Smooth muscle cell (in vitro differentiated cells): ENCODE data around the gene B4GALNT2. TPM values are rescaled to one million over a fixed set of nuclear protein-coding genes. Genes with fewer than 3 reads are reported as not detected.
"Not testable (repeated sequence)": the region's sequence is repeated elsewhere in the genome, so short reads cannot be mapped to it uniquely, and the experiment has no call there.

Experiments used
- DNase-seq: peaks from one replicate; lab custom pipeline; 2025; ENCODE audit not compliant: unreplicated experiment; lab: John Stamatoyannopoulos, UW
- H2AFZ ChIP-seq: fragments of 200-600 bp; sonication (generic); 2 replicates; pipeline ENCODE4 v1.6.0; 2016; ENCODE audit warnings: antibody characterized with exemption, low read depth, mild to moderate bottlenecking
- H3F3A ChIP-seq: fragments of 200-600 bp; sonication (generic); 2 replicates; pipeline ENCODE4 v1.6.0; 2017; ENCODE audit warnings: antibody characterized with exemption, low read depth
- H3K27ac ChIP-seq: fragments of 200-600 bp; sonication (generic); 2 replicates; pipeline ENCODE4 v1.5.1; 2016; ENCODE audit warnings: low read depth, mild to moderate bottlenecking
- H3K27me3 ChIP-seq: fragments of 200-600 bp; sonication (generic); 2 replicates; pipeline ENCODE4 v1.6.1; 2016; ENCODE audit warnings: low read depth, mild to moderate bottlenecking
- H3K36me3 ChIP-seq: fragments of 200-600 bp; sonication (generic); 2 replicates; pipeline ENCODE4 v1.5.1; 2016; ENCODE audit warnings: low read depth
- H3K4me1 ChIP-seq: fragments of 200-600 bp; sonication (generic); 2 replicates; pipeline ENCODE4 v1.5.1; 2016; ENCODE audit warnings: low read depth
- H3K4me2 ChIP-seq: fragments of 200-600 bp; sonication (generic); 2 replicates; pipeline ENCODE4 v1.6.0; 2016; ENCODE audit warnings: mild to moderate bottlenecking
- H3K4me3 ChIP-seq: fragments of 200-600 bp; sonication (generic); 2 replicates; pipeline ENCODE4 v1.5.1; 2016; ENCODE audit warnings: mild to moderate bottlenecking
- H3K79me2 ChIP-seq: fragments of 200-600 bp; sonication (generic); 2 replicates; pipeline ENCODE4 v1.6.0; 2016; ENCODE audit warnings: low read depth, mild to moderate bottlenecking
- H3K9ac ChIP-seq: fragments of 200-600 bp; sonication (generic); 2 replicates; pipeline ENCODE4 v1.6.0; 2016; ENCODE audit warnings: low read depth
- H3K9me3 ChIP-seq: fragments of 200-600 bp; sonication (generic); replicated peaks from 2 replicates; pipeline ENCODE4 v1.5.1; 2016; ENCODE audit warnings: low read depth
- H4K20me1 ChIP-seq: fragments of 200-600 bp; sonication (generic); 2 replicates; pipeline ENCODE4 v1.6.0; 2016; ENCODE audit warnings: low read depth
- WGBS: methylation state at CpG from one replicate; pipeline ENCODE4 v1.1.7; 2016; ENCODE audit warnings: low lambda C conversion rate; 5-methylcytosine and 5-hydroxymethylcytosine counted together
- polyA plus RNA-seq: library from polyadenylated mRNA; unstranded; fragments of >200 nt; fragmentation: Nextera tagmentation; extraction: Ambion mirVana; gene quantifications from 2 replicates; pipeline ENCODE4 v1.2.1, GENCODE V29; 2016
- total RNA-seq: library from RNA; depleted of rRNA; stranded (reverse); fragments of >200 nt; gene quantifications from 2 replicates; pipeline ENCODE4 v1.2.3, GENCODE V29; 2014
- TF ChIP-seq, protein P1 (sequence below): fragments of 200-600 bp; sonication (generic); IDR thresholded peaks from 2 replicates; pipeline ENCODE4 v1.5.1; 2017; ENCODE audit warnings: borderline replicate concordance, mild to moderate bottlenecking, antibody characterized with exemption; ENCODE audit not compliant: insufficient read depth, poor library complexity, severe bottlenecking

The B4GALNT2 gene
- total and polyA plus RNA-seq, 2 experiments from 2014 or later: 0.11 to 0.13 TPM

DNA sequence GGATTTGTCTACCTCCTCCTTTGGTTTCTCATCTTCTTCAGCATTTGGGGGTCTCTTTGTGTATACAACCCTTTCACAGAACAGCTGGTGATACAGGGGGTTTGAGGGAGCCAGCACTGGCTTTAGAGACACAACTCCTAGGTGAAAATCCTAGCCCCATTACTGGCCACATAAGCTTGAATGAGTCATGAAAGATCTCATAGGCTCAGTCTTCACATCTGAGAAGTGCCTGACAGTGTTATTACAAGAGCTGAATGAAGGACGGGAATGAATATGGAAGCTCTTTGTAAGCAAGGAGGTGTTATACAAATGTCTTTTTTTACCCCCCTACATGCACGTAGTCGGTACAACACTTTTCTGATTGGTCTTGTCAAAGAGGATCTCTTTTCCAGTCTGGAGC lies 1.7 kb upstream of the B4GALNT2 start:
- Histone ChIP-seq H2AFZ (no peak overlapping the region), H3K4me2 (no peak overlapping the region), H3K27me3 (peaks cover 34% of the 10 kb centered on the region), H3K9me3 (no peaks in the 10 kb centered on the region), H3K36me3 (no peaks in the 10 kb centered on the region), H3K4me3 (no peak overlapping the region), H3K9ac (no peak overlapping the region), H3F3A (no peaks in the 10 kb centered on the region), H3K79me2 (no peaks in the 10 kb centered on the region), H3K27ac (no peak overlapping the region), H4K20me1 (no peaks in the 10 kb centered on the region), H3K4me1 (no peaks in the 10 kb centered on the region)
- TF ChIP-seq, protein P1, sequence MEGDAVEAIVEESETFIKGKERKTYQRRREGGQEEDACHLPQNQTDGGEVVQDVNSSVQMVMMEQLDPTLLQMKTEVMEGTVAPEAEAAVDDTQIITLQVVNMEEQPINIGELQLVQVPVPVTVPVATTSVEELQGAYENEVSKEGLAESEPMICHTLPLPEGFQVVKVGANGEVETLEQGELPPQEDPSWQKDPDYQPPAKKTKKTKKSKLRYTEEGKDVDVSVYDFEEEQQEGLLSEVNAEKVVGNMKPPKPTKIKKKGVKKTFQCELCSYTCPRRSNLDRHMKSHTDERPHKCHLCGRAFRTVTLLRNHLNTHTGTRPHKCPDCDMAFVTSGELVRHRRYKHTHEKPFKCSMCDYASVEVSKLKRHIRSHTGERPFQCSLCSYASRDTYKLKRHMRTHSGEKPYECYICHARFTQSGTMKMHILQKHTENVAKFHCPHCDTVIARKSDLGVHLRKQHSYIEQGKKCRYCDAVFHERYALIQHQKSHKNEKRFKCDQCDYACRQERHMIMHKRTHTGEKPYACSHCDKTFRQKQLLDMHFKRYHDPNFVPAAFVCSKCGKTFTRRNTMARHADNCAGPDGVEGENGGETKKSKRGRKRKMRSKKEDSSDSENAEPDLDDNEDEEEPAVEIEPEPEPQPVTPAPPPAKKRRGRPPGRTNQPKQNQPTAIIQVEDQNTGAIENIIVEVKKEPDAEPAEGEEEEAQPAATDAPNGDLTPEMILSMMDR: no peak
- DNase-seq: no peak
- 81% methylated on average over 3 of the region's 3 CpGs for WGBS

DNA sequence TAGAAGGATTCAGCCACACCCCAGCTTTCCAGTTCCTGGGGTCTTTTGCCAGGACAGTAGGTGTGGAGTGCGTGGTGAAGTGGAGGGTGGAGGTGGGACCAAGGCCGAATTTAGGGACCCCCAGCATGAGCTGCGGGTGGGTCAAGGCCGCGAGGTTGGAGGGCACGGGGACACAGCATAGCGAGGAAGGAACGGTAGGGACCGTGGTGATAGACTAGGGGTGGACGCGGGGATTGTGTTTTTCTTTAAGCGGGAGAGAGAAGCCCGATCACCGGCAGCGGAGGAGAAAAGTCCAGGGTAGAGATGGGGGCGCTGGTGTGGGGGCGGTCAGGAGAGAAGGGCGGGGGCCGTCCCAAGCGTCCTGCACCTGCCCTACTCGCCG lies 261 bp upstream of the B4GALNT2 start:
- Histone ChIP-seq H3K4me1 (no peaks in the 10 kb centered on the region), H2AFZ (peak overlapping the region; percentile 83), H4K20me1 (no peaks in the 10 kb centered on the region), H3K27ac (no peak overlapping the region), H3F3A (no peaks in the 10 kb centered on the region), H3K4me2 (peak overlapping the region; percentile 88), H3K9me3 (no peaks in the 10 kb centered on the region), H3K27me3 (peaks cover 34% of the 10 kb centered on the region), H3K36me3 (no peaks in the 10 kb centered on the region), H3K9ac (no peak overlapping the region), H3K4me3 (peak overlapping the region; percentile 49), H3K79me2 (no peaks in the 10 kb centered on the region)
- 10% methylated on average over 18 of the region's 22 CpGs for whole genome bisulfite sequencing
- TF ChIP-seq, protein P1: no peak
- no peak for DNase-seq

DNA sequence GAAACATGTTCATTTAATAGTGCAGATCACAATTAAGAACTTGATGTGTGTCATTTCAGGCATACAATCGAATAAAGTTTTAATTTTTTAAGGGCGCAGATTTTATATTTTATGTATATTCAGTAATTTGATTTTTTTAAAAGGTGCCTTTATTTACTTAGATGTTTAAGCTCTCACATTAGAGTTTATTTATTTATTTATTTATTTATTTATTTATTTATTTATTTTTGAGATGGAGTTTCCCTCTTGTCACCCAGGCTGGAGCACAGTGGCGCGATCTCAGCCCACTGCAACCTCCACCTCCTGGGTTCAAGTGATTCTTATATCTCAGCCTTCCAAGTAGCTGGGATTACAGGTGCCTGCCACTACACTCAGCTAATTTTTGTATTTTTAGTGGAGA lies 3.8 kb downstream of the B4GALNT2 start:
- H3K27me3 ChIP-seq: peaks cover 34% of the 10 kb centered on the region
- 97% methylated on average over 4 of the region's 4 CpGs for WGBS
- H3K9me3 ChIP-seq: no peaks in the 10 kb centered on the region

DNA sequence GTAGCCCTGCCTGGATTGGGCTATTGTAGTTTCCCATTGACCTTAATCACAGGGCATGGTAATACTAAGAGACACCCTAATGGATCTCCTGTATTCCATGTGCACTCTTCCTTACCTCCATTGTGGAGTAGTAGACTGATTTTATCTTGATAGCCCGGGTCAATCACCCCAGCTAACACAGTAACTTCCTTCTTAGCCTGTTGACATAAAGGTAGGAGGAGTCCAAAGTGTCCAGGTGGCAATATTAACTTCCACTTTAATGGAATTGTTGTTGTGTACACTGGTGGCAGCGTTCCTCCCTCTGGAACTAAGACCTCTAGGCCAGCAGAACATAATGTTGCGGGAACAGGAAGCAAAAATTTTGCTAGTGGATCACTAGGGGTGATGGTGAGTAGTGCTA lies 13.1 kb downstream of the B4GALNT2 start:
- not testable (repeated sequence) for H4K20me1 ChIP-seq, H3K4me1 ChIP-seq, H3K27ac ChIP-seq, H2AFZ ChIP-seq, H3K9ac ChIP-seq, DNase-seq, H3K4me3 ChIP-seq, H3K9me3 ChIP-seq, H3F3A ChIP-seq, H3K36me3 ChIP-seq, H3K4me2 ChIP-seq, H3K79me2 ChIP-seq, H3K27me3 ChIP-seq
- WGBS: 93% methylated on average over 3 of the region's 3 CpGs

More for the DNA sequence above, 3.8 kb downstream of the B4GALNT2 start:
- no peaks in the 10 kb centered on the region for H3F3A ChIP-seq
- no peak overlapping the region for H3K4me2 ChIP-seq
- H3K9ac ChIP-seq: no peak overlapping the region
- no peaks in the 10 kb centered on the region for H3K79me2 ChIP-seq
- no peaks in the 10 kb centered on the region for H3K36me3 ChIP-seq
- no peak overlapping the region for H3K27ac ChIP-seq
- H3K4me1 ChIP-seq: no peaks in the 10 kb centered on the region
- TF ChIP-seq, protein P1: no peak
- no peak overlapping the region for H2AFZ ChIP-seq
- DNase-seq: no peak
- no peak overlapping the region for H3K4me3 ChIP-seq
- no peaks in the 10 kb centered on the region for H4K20me1 ChIP-seq
